GM18508 (cell line): ENCODE results near the gene SOCS7.

Experiments used
- ATAC-seq: cut with Tn5 transposase; IDR thresholded peaks from one replicate; pipeline ENCODE4 v1.9.1; 2021; ENCODE audit warnings: moderate number of reproducible peaks; ENCODE audit not compliant: insufficient read depth, unreplicated experiment

The SOCS7 gene

DNA sequence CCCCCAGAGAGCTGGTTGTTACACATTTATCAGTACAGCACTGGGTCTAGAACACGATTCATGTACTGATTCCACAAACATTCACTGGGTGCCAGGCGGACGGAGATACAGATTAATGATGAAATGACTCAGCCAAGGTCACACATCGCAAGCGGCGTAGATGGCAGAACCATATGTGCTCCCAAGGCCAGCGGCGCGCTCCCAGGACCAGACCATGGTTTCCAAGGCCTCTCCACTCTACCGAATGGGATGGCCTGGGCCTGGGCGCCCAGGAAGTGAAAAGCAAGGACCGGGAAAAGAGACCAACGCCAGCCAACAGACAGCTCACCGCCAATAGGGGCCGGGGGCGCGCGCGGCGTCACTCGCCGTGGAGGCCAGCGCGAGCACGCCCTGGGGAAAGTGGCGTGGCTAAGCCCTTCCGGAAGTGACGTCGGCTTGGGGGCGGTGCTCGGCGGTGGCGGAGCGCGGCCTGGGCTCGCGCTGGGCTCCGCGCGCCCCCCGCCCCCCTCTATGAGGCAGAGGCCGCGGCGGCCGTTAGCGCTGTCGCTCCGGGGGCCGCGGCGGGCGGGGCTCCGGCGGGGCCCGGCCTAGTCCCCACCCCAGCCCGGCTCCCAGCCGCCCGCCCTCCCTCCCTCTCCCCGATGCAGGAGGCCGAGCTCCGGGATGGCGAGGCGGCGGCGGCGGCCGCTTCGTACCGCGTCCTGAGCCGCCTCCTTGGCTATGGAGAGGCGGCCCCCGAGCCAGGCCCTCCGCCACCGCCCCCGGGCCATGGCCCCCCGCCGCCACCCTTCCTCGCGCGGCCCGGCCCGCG, at the start of gene SOCS7:
SOCS7 (plus strand) TSS at position 433 of the 811 bp plus-strand sequence; CDS start at position 642, 209 bp downstream.
- no peak for ATAC-seq

DNA sequence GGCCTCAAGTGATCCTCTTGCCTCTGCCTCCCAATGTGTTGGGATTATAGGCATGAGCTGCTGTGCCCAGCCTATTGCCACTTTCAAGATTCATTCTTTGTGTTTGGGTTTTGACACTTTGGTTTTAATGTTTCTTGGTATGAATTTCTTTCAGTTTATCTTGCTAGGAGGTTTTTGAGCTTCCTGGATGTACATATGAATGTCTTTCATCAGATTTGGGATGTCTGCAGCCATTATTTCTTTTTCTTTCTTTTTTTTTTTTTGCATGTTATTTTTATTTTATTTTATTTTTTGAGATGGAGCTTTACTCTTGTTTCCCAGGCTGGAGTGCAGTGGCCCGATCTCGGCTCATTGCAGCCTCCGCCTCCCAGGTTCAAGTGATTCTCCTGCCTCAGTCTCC, 36.1 kb upstream of the SOCS7 start:
- no peak for ATAC-seq

DNA sequence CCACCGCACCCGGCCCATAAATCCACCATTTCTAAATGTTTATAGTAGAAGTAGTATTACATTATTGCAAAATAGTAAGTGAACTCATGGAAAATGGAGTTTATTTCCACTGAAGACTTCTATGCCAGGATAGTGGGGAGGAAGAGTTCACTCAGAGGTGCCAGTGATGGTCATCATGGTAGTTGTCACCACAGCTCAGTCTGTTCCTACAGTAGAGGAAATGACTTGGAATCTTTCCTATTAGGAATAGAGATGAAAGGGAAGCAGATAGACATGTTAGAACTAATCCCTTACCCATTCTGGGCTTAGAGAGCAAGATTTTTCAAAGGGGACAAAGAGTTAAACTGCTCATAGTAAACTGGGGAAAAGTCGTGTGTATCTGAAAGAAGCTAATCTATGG, 34.6 kb upstream of the SOCS7 start:
- no peak for ATAC-seq

DNA sequence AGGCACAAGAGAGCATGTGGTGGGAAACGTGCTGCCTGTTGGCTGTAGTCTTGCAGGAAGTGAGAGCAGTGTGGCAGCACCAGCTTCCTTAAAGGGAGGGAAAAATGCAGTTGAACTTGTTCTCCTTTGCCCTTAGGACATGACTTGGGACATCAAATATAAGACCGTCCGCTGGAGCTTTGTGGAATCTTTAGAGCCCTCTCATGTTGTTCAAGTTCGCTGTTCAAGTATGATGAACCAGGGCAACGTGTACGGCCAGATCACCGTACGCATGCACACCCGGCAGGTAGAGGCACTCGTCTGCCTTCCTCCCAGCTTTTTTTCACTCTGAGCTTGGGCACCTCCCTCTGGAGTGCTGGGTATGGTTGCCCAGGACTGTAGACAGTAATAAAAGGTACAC, 31.2 kb upstream of the SOCS7 start:
- no peak for ATAC-seq

GRCh38 chr17:38322156-38322779, 29.4 kb upstream of the SOCS7 start:
- ATAC-seq = no peak

GRCh38 chr17:38322897-38323296, 28.7 kb upstream of the SOCS7 start:
- ATAC-seq = no peak

- no peak for ATAC-seq
These were observed 27.4 kb upstream of the SOCS7 start for GRCh38 chr17:38324141-38324697.

- no peak for ATAC-seq
These were observed 26.9 kb upstream of the SOCS7 start for GRCh38 chr17:38324772-38325171.

GRCh38 chr17:38325221-38325851, 26.3 kb upstream of the SOCS7 start:
- no peak for ATAC-seq

- ATAC-seq = no peak
These were observed 24.4 kb upstream of the SOCS7 start for GRCh38 chr17:38326996-38327792.

DNA sequence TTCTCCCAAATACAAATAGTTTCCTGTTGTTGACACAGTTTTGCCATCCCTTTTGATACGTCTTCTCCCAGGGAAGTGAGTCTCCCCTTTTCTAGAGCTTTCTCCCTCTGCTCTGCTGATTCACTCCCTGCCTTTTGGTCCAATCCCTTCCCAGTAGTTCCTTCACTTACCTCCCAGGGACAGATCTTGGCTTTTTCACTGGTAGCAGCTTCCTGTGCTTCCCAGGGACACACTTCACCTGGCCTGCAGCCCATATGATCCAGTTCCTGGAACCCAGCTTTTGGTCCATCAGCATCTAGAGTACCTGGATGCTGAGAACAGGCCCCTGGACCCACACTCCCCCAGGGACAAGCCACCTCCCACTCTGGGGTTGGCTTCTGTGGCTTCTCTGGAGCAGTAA, 23.7 kb upstream of the SOCS7 start:
- ATAC-seq = no peak

DNA sequence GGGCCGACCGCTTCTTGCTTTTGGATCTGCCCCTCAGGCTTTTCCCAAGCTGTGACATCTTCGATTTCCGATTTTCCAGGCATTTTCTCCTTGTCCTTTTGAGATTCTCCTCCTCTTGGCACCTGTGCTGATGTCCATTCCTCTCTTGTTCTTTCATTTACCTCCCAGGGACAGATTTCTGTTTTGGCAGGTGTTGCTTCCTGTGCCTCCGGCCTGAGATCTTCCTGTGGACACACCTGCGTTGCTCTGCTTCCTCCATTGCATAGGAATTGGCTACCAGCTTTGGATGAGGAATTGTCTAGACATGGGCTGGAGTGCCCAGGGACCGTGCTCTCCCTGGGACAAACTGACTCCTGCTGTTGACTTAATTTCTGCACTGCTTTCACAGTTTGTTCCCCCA, 23.0 kb upstream of the SOCS7 start:
- no peak for ATAC-seq

DNA sequence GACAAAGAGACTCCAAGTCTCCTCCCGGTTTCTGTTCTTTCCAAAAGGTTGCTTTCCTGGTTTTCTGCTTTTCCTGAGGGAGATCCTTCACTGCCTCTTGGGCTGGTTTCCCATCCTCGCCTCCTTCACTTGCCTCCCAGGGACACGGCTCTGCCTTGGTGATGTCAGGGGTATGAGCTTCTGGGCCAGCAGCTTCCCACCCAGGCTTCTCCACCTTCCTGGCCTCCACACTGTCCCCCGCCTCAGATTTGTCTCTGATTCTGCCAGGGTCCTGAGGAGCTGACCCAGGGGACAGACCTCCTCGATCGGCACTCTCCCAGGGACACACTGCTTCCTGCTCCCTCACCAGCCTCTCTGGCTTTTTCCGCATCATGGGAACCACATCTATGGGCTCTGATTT, 22.4 kb upstream of the SOCS7 start:
- no peak for ATAC-seq

- ATAC-seq = no peak
These were observed 21.6 kb upstream of the SOCS7 start for GRCh38 chr17:38329808-38330730.

DNA sequence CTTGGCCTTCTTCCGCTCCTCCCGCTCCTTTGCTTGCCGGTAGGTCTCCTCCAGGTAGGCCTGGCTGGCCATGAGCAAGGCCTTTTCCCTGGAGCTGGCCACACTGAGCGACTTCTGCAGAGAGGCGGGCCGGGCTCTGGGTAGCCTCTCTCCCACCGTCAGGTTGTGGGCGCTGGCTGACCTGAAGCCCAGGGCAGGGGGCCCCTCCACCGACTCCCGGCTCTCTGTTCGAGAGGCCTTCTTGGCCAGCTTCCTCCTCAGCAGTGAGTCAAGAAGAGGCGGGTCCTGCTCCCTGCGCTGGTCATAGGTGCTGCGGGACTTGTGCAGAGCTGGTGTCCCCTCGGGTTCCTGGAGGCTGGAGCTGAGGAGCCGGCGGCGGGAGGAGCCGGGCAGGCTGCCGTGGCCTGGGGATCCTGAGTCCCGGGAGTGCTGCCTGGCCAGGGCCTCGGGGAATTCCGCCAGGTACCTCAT, 20.7 kb upstream of the SOCS7 start:
- no peak for ATAC-seq

DNA sequence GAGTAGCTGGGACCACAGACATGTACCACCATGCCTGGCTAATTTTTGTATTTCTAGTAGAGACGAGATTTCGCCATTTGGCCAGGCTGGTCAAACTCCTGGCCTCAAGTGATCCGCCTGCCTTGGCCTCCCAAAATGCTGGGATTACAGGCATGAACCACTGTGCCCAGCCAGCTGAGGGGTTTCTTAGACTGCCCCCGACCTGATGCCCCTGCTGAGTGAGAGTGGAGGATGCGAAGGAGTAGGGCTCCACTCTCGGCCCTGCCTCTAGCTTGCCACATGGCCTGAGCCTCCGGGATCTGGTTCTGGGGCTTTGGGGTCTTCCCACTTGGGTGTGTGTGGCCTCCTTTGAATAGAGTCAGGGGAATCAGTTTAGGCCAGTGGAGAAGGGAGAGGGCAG, 18.9 kb upstream of the SOCS7 start:
- no peak for ATAC-seq

- ATAC-seq = no peak
These were observed 17.9 kb upstream of the SOCS7 start for GRCh38 chr17:38333635-38334295.

GRCh38 chr17:38334480-38335364, 16.9 kb upstream of the SOCS7 start:
- ATAC-seq = no peak
